Measurements from ENCODE around the gene MTCL3.

The MTCL3 gene

DNA sequence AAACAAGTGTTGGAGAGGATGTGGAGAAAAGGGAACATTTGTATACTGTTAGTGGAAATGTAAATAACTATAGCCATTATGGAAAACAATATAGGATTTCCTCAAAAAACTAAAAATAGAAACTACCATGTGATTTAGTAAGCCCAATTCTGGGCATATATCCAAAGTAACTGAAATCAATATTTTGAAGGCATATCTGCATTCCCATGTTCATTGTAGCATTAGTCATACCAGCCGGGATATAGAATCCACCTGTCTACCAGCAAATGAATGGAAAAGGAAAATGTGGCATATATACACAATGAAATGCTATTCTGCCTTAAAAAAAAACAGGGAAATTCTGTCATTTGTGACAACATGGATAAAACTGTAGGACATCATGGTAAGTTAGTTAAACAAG is 42.5 kb upstream of the MTCL3 start:
- Histone ChIP-seq H3K4me3 (no peak overlapping the region), H3K9me3 (no peaks in the 10 kb centered on the region), H3K4me1 (no peaks in the 10 kb centered on the region), H3K36me3 (no peaks in the 10 kb centered on the region), H3K27me3 (no peaks in the 10 kb centered on the region), H3K27ac (no peak overlapping the region)
- TF ChIP-seq POLR2A (IDR thresholded peaks at IDR 0.05), result no peak
- TF ChIP-seq, protein P1, sequence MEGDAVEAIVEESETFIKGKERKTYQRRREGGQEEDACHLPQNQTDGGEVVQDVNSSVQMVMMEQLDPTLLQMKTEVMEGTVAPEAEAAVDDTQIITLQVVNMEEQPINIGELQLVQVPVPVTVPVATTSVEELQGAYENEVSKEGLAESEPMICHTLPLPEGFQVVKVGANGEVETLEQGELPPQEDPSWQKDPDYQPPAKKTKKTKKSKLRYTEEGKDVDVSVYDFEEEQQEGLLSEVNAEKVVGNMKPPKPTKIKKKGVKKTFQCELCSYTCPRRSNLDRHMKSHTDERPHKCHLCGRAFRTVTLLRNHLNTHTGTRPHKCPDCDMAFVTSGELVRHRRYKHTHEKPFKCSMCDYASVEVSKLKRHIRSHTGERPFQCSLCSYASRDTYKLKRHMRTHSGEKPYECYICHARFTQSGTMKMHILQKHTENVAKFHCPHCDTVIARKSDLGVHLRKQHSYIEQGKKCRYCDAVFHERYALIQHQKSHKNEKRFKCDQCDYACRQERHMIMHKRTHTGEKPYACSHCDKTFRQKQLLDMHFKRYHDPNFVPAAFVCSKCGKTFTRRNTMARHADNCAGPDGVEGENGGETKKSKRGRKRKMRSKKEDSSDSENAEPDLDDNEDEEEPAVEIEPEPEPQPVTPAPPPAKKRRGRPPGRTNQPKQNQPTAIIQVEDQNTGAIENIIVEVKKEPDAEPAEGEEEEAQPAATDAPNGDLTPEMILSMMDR (IDR thresholded peaks at IDR 0.05), result no peak
- no peak for DNase-seq

DNA sequence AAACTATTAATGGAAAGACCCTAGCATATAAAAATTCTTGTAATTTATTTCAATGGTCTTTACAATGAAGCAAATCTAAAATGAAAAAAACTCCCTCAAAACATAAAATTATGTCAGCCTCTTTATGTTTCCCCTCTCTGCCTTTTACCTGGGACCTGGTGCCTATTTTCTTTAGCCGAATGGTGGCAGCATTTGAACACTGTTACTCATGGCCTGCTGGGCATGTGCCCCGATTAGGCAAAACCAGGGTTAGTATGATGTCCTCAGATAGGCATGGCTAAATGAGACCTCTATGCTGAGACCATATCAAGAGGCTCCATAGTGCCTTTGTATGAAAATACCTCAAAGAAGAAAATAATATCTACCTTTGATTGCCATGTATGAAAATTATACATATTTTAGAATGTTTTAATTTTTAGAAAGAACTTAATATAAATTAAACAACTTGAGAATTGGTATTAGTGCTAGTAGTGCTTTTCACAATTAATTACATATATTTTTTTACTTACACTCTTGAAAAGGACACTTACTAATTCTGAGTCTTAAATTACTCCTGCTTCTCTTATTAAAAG is 35.4 kb upstream of the MTCL3 start:
- DNase-seq, result no peak
- no peaks in the 10 kb centered on the region for H3K36me3 ChIP-seq
- H3K27me3 ChIP-seq, result no peaks in the 10 kb centered on the region
- H3K27ac ChIP-seq, result no peak overlapping the region
- no peaks in the 10 kb centered on the region for H3K4me1 ChIP-seq
- no peak overlapping the region for H3K4me3 ChIP-seq
- no peaks in the 10 kb centered on the region for H3K9me3 ChIP-seq
- TF ChIP-seq, protein P1 (IDR thresholded peaks at IDR 0.05), result peak in 2 of 6 experiments; percentile 16 to 17
- TF ChIP-seq POLR2A (IDR thresholded peaks at IDR 0.05), result no peak

DNA sequence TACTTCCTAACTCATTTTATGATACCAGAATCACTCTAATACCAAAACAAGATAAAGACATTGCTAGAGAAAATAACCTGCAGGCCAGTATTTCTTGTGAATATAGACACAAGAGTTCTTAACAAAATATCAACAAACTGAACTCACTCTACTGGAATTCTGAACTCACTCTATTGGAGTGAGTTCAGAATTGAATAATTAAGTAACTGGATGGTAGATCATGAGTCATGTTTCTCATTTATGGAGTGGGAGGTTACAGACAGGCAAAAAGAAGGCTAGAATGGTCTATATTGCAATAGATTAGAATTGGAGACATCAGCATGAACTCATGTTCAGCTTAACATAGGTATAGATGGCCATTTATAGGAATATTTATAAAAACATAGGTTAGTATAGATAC is 31.3 kb upstream of the MTCL3 start:
- H3K4me1 ChIP-seq, result no peaks in the 10 kb centered on the region
- H3K4me3 ChIP-seq, result no peak overlapping the region

DNA sequence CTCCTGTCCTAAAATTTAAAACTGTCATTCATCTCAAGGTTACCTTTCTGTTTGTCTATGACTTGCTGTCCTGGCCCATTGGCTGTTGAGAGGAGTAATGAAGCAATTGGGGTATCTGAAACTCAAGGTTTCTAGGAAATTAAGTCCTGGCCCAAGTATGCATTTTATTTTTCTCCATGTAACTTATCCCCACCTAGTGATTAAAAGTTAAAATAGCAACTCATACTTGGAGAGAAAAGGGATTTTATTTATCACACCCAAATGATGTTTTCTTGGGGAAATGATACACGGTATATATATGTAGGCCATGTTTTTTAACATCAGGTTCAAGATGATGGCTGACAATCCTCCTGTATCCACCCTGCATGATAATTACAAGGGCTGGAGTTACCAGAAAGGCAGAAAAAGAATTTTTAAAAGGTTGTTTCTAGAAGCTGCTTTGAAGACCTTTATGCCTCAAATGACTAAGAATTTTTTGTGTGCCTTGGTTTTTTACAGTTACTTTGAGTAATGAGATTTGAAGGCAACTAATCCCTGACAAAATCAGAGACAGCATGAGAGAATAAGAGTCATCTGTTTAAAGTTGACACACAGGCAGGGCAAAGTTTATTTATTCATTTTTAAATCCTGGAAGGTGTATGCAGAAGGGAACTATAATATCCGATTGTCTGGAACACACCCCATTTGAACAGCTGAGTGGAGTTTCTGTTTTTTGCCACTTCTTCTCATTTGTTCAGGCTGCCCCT is 28.9 kb upstream of the MTCL3 start:
- no peak overlapping the region for H3K4me3 ChIP-seq
- H3K9me3 ChIP-seq, result no peaks in the 10 kb centered on the region
- H3K27ac ChIP-seq, result no peak overlapping the region
- no peaks in the 10 kb centered on the region for H3K27me3 ChIP-seq
- no peak for DNase-seq
- H3K4me1 ChIP-seq, result no peaks in the 10 kb centered on the region
- TF ChIP-seq, protein P1 (IDR thresholded peaks at IDR 0.05), result no peak
- no peak for TF ChIP-seq POLR2A (IDR thresholded peaks at IDR 0.05)
- H3K36me3 ChIP-seq, result no peaks in the 10 kb centered on the region

More for the DNA sequence above, 31.3 kb upstream of the MTCL3 start:
- Histone ChIP-seq H3K36me3 (no peaks in the 10 kb centered on the region), H3K27me3 (no peaks in the 10 kb centered on the region), H3K27ac (no peak overlapping the region), H3K9me3 (no peaks in the 10 kb centered on the region)
- no peak for DNase-seq
- TF ChIP-seq, protein P1 (IDR thresholded peaks at IDR 0.05), result no peak
- TF ChIP-seq POLR2A (IDR thresholded peaks at IDR 0.05), result no peak

DNA sequence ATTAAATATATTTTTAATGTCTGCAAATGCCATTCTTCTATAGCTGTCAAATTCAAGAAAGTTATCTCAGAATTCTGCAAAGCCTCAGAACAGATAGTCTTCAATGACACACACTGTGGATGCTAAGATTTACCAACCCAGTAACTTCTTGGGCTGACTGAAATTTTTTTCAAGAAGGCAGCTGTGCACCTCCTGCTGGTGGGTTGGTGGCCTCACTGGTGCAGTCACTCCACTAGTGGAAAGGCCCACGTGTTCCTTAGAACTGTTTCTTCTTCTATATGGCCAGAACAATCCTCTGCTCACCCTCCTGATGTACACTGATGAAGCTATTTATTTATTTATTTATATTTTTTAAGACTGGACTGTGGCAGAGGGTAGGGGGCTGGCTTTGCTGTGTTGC is 28.1 kb upstream of the MTCL3 start:
- Histone ChIP-seq H3K9me3 (no peaks in the 10 kb centered on the region), H3K27me3 (no peaks in the 10 kb centered on the region), H3K4me3 (no peak overlapping the region), H3K4me1 (no peaks in the 10 kb centered on the region), H3K27ac (no peak overlapping the region), H3K36me3 (no peaks in the 10 kb centered on the region)
- TF ChIP-seq, protein P1 (IDR thresholded peaks at IDR 0.05), result peak in 2 of 6 experiments; percentile 10 to 13
- no peak for TF ChIP-seq POLR2A (IDR thresholded peaks at IDR 0.05)
- DNase-seq, result no peak

All from Peyer's patch (tissue), 4 donors.